Measurements from ENCODE around the gene FSHB.

DNA sequence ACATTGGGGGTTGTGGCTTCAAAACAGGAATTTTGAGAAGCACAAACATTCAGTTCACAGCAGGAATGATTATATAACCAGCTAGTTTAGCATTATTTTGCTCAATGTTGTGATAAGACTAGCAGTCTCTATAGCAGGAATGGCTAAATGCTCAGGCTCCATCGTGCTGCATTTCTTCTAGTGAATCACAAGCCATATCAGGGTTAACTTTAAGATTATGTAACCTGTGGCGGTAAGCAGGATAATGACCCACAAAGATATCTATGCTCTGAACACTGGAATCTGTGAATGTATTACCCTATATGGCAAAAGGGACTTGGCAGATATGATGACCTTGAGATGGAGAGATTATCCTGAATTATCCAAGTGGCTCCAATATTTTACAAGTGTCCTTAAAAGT lies 14.8 kb downstream of the FSHB start:
- TF ChIP-seq EZH2 (IDR thresholded peaks at IDR 0.05; ENCODE audit: insufficient read depth, poor library complexity, severe bottlenecking), result no peak
- no peak for TF ChIP-seq EZH2phosphoT487 (IDR thresholded peaks at IDR 0.05; ENCODE audit: insufficient read depth, low read depth)

All from GM23248 (cell line).